Astrocyte of the cerebellum (primary cell): ENCODE measurements around the gene SRSF10.
"Not testable (repeated sequence)": the region's sequence is repeated elsewhere in the genome, so short reads cannot be mapped to it uniquely, and the experiment has no call there.

ENCODE experiments used
- DNase-seq: peaks from one replicate; pipeline ENCODE4 v3.0.0-alpha.2; 2011; ENCODE audit warnings: low read depth
- H3K4me3 ChIP-seq: 2 replicates; pipeline ENCODE4 v1.5.1; 2011; ENCODE audit warnings: mild to moderate bottlenecking, low read depth, low read length, moderate library complexity
- CTCF ChIP-seq: IDR thresholded peaks from 2 replicates; pipeline ENCODE4 v1.5.1; 2012; ENCODE audit warnings: low read length, low read depth, moderate library complexity, mild to moderate bottlenecking; ENCODE audit errors: missing control alignments
- in situ Hi-C: cut with HindIII; loops from 2 replicates; pipeline ENCODE4 v1.10.0; 2017; ENCODE audit warnings: low sequenced_read_pairs

SRSF10 gene

GRCh38 chr1:23997812-23998211 is 17.7 kb upstream of the SRSF10 start:
- DNase-seq = no peak
- no peak overlapping the region for H3K4me3 ChIP-seq
- in situ Hi-C loops = no loop called here
- no peak for TF ChIP-seq CTCF

- TF ChIP-seq CTCF = no peak
- H3K4me3 ChIP-seq = no peak overlapping the region
- no peak for DNase-seq
- in situ Hi-C loops = no loop called here
Measured at GRCh38 chr1:23996700-23997229, 16.6 kb upstream of the SRSF10 start.

DNA sequence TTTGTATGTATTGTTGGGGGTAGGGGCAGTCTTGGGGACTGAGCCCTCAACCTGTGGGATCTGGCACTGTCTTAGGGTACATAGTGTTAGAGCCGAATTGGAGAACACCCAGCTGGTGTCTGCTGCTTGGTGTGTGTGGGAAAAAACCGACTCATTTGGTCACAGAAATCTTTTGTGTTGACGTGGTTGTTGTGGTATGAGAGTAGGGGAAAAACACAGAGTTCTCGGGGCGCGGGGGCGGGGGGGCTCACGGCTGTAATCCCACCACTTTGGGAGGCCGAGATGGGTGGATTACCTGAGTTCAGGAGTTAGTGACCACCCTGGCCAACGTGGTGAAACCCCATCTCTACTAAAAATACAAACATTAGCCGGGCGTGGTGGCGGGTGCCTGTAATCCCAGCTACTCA is 15.3 kb upstream of the SRSF10 start:
- DNase-seq = no peak
- in situ Hi-C loops = no loop called here

DNA sequence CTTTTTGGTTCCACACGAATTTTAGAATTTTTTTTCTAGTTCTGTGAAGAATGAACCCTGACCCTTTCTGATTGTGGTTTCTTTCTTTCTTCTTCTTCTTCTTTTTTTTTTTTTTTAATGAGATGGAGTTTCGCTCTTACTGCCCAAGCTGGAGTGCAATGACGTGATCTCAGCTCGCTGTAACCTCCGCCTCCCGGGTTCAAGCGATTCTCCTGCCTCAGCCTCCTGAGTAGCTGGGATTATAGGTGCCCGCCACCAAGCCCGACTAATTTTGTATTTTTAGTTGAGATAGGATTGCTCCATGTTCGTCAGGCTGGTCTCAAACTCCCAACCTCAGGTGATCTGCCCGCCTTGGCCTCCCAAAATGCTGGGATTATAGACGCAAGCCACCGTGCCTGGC is 11.9 kb upstream of the SRSF10 start:
- H3K4me3 ChIP-seq, DNase-seq, in situ Hi-C loops: not testable (repeated sequence)

More for the DNA sequence above, 15.3 kb upstream of the SRSF10 start:
- TF ChIP-seq CTCF = no peak
- no peak overlapping the region for H3K4me3 ChIP-seq

DNA sequence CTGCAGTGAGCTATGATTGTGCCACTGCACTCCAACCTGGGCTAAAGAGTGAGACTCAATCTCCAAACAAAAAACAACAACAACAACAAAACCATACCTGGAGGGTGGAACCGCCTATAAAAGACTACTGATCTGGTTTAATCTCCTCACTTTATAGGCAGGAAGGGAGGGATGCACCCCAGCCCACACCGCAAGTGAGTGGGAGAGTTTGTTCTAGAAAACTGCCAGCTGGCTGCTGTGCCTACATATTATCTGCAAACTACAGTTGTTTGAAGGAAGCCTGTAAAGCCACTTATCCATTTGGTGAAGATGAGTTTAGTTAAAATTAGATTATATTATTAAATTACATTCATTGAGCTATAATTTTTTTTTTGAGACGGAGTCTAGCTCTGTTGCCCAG is 9.1 kb upstream of the SRSF10 start:
- no peak for DNase-seq
- TF ChIP-seq CTCF = no peak
- H3K4me3 ChIP-seq = no peak overlapping the region
- in situ Hi-C loops = no loop called here

GRCh38 chr1:23987038-23987437 is 6.9 kb upstream of the SRSF10 start:
- in situ Hi-C loops, H3K4me3 ChIP-seq, DNase-seq: not testable (repeated sequence)

- TF ChIP-seq CTCF = no peak
- DNase-seq = no peak
- H3K4me3 ChIP-seq = no peak overlapping the region
- in situ Hi-C loops = no loop called here
Measured at GRCh38 chr1:23984417-23985186, 4.5 kb upstream of the SRSF10 start.

- in situ Hi-C loops = no loop called here
- DNase-seq = no peak
- peak overlapping the region; percentile 94 for H3K4me3 ChIP-seq
- no peak for TF ChIP-seq CTCF
Measured at GRCh38 chr1:23980728-23981070, 572 bp upstream of the SRSF10 start.
